ENCODE data around the gene RBM38. TPM values are rescaled to one million over a fixed set of nuclear protein-coding genes. Genes with fewer than 3 reads are reported as not detected.
"Not testable (repeated sequence)": the region's sequence is repeated elsewhere in the genome, so short reads cannot be mapped to it uniquely, and the experiment has no call there.

Gene RBM38
- total and polyA plus RNA-seq, 12 donors = 3.0 to 30.9 (median 14.1) TPM

DNA sequence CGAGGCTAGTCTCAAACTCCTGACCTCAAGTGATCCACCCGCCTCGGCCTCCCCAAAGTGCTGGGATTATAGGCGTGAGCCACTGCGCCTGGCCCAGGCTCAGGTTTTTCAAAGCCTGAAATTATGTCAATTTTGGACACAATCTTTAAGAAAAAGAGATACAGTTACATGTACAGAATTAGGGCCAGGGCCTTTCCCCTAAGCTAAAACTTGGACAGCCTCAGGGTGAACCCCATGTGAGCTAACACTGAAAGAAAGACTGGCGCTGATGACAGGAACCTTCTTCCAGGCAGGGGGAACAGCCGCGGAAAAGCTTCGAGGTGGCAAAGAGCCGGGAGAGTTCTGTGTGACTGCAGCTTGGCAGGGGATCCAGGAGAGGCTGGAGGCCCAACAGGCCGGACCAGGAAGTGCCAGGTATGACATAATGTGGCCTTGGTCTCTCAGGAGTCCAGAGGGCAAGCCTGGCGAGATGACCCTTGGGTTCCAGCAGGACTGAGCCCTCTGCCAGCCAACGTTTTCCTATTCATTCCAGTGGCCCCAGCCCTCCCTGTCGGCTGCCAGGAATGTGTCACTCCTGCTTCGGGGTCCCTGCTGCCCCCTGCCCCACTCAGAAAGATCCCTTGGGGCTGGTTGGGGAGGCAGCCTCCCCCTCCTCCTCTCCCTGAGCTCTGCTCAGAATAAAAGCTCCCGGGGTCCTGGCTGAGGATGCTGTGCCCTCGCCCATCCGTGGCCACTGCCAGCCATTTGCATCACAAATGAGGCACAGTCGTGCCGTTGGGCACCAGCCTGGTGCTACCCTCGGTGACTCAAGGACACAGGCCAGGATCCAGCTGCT, 37.3 kb downstream of the RBM38 start:
- peaks cover 2 to 6% of the 10 kb centered on the region in 2 donors for H3K4me1 ChIP-seq (replicated peaks in 1 of 2)
- TF ChIP-seq CTCF (IDR thresholded peaks at IDR 0.05) = peak in 1 of 6 experiments; percentile 4
- no peak for TF ChIP-seq POLR2A (IDR thresholded peaks at IDR 0.05)
- intact Hi-C loops (cut with DNase I) = no loop called here
- peak overlapping the region in 1 of 5 donors; percentile 49 for H3K27ac ChIP-seq
- no peaks in the 10 kb centered on the region for H3K9me3 ChIP-seq (replicated peaks in 1 of 3)
- peak in 6 of 7 donors; percentile 34 to 64 (median 57) for DNase-seq
- no peaks in the 10 kb centered on the region for H3K36me3 ChIP-seq (replicated peaks in 1 of 2)
- no peaks in the 10 kb centered on the region for H3K27me3 ChIP-seq
- WGBS, 4 donors = 53 to 68% (median 59%) methylated on average over 14 to 21 of the region's 21 CpGs
- no peak overlapping the region for H3K4me3 ChIP-seq

GRCh38 chr20:57429159-57429496, 37.9 kb downstream of the RBM38 start:
- no peaks in the 10 kb centered on the region for H3K9me3 ChIP-seq (replicated peaks in 1 of 3)
- intact Hi-C loops (cut with DNase I) = no loop called here
- DNase-seq = no peak
- H3K36me3 ChIP-seq (replicated peaks in 1 of 2) = no peaks in the 10 kb centered on the region
- H3K4me1 ChIP-seq (replicated peaks in 1 of 2) = peaks cover 2 to 6% of the 10 kb centered on the region in 2 donors
- no peak overlapping the region for H3K27ac ChIP-seq
- no peak overlapping the region for H3K4me3 ChIP-seq
- 62 to 100% (median 73%) methylated on average over 1 to 11 of the region's 11 CpGs for WGBS, 4 donors
- no peak for TF ChIP-seq CTCF (IDR thresholded peaks at IDR 0.05)
- TF ChIP-seq POLR2A (IDR thresholded peaks at IDR 0.05) = no peak
- H3K27me3 ChIP-seq = no peaks in the 10 kb centered on the region

DNA sequence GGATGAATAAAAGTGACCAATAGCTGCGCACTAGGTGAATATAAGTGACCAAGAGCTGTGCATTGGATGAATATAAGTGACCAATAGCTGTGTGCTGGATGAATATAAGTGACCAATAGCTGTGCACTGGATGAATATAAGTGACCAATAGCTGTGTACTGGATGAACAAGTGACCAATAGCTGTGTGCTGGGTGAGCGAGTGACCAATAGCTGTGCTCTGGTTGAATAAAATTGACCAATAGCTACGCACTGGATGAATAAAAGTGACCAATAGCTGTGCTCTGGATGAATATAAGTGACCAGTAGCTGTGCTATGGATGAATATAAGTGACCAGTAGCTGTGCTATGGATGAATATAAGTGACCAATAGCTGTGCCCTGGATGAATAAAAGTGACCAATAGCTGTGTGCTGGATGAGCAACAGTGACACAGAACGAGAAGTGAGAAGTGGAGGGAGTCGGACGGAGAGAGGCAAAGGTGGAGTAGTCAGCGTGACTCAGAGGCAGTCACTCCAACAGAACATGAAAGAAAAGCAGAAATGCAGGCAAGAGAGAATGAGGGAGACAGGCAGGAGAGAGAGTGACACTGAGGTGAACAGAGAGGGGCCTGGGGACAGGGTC, 38.5 kb downstream of the RBM38 start:
- H3K27ac ChIP-seq = no peak overlapping the region
- no peaks in the 10 kb centered on the region for H3K9me3 ChIP-seq (replicated peaks in 1 of 3)
- no peaks in the 10 kb centered on the region for H3K27me3 ChIP-seq
- TF ChIP-seq POLR2A (IDR thresholded peaks at IDR 0.05) (no peak), CTCF (IDR thresholded peaks at IDR 0.05) (no peak)
- H3K4me3 ChIP-seq = no peak overlapping the region
- H3K4me1 ChIP-seq (replicated peaks in 1 of 2) = peaks cover 2 to 6% of the 10 kb centered on the region in 2 donors
- intact Hi-C loops (cut with DNase I) = no loop called here
- no peaks in the 10 kb centered on the region for H3K36me3 ChIP-seq (replicated peaks in 1 of 2)
- WGBS, 4 donors = 56 to 77% (median 61%) methylated on average over 7 of the region's 7 CpGs
- peak in 5 of 7 donors; percentile 46 to 61 (median 54) for DNase-seq

GRCh38 chr20:57430201-57430596, 39.0 kb downstream of the RBM38 start:
- DNase-seq = not testable (repeated sequence)

More at GRCh38 chr20:57430201-57430596, 39.0 kb downstream of the RBM38 start:
- intact Hi-C loops (cut with DNase I); H3K9me3 ChIP-seq (replicated peaks in 1 of 3); H3K4me1 ChIP-seq (replicated peaks in 1 of 2); H3K27me3 ChIP-seq; H3K4me3 ChIP-seq; H3K27ac ChIP-seq; H3K36me3 ChIP-seq (replicated peaks in 1 of 2): not testable (repeated sequence)
- WGBS, 4 donors = 76 to 90% (median 77%) methylated on average over 4 of the region's 4 CpGs

Measured in adrenal gland (tissue), 12 donors.